ENCODE data around the gene TRMT61A. TPM values are rescaled to one million over a fixed set of nuclear protein-coding genes. Genes with fewer than 3 reads are reported as not detected.

TRMT61A gene
- total and polyA plus RNA-seq, 8 donors: 5.5 to 39.7 (median 15.9) TPM

DNA sequence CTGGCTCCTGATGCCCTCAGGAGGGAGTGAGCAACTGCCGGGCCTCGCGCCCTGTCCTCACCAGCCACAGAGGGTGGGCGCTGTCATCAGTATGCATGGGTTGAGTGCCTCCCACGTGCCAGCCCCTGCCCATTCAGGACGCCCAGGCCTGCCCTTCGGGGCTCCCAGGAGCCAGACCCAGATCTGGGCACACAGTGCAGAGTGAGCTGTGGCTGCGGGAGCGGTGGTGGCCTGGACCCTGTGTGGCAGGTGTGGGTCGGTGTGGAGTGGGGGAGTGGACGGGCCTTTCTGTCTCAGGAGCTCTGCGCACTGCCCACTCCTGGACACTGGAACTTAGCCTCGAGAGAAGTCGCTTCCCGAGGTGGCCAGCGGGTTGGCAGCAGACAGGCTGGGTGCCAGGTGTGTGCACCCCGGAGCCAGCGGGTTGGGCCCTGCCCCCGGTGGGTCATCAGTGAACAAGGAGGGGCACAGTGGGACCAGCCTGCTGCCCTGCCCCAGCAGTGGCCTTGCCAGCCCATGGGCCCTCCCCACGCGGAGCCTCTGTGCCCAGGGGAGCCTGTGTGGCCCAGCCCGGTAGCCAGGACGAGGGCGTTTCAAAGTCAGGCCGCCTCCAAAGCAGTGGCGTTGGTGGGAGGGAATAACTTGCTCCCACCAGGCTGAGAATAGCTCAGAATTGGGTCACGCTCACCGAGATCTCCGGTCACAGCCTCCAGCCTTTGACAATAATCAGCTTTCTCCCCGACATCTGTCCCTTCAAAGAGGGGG lies 9.5 kb downstream of the TRMT61A start:
- peak in 1 of 3 donors; percentile 10 for TF ChIP-seq POLR2AphosphoS5 (IDR thresholded peaks at IDR 0.05)
- TF ChIP-seq POLR2A (IDR thresholded peaks at IDR 0.05): no peak
- TF ChIP-seq CTCF (IDR thresholded peaks at IDR 0.05): no peak
- Histone ChIP-seq H3K4me3 (no peak overlapping the region), H3K4me1 (peaks cover 58 to 84% (median 70%) of the 10 kb centered on the region in 4 donors), H3K27me3 (peaks cover 0 to 7% (median 0%) of the 10 kb centered on the region in 3 donors), H3K9me3 (no peaks in the 10 kb centered on the region), H3K36me3 (peaks cover 5 to 30% (median 28%) of the 10 kb centered on the region in 4 donors), H3K27ac (peak overlapping the region; percentile 18 to 83 (median 53))
- intact Hi-C loops (cut with DNase I; ENCODE audit: low total_unique reads): no loop called here
- peak; percentile 43 to 56 for DNase-seq
- WGBS, 5 donors: 20 to 51% (median 33%) methylated on average over 15 to 30 of the region's 30 CpGs

GRCh38 chr14:103539056-103539825 lies 10.2 kb downstream of the TRMT61A start:
- peaks cover 0 to 7% (median 0%) of the 10 kb centered on the region in 3 donors for H3K27me3 ChIP-seq
- peak overlapping the region; percentile 7 to 83 (median 53) for H3K27ac ChIP-seq
- H3K9me3 ChIP-seq: no peaks in the 10 kb centered on the region
- intact Hi-C loops (cut with DNase I; ENCODE audit: low total_unique reads): no loop called here
- DNase-seq: no peak
- 65 to 72% (median 69%) methylated on average over 23 to 28 of the region's 28 CpGs for WGBS, 5 donors
- no peak overlapping the region for H3K4me3 ChIP-seq
- TF ChIP-seq POLR2AphosphoS5 (IDR thresholded peaks at IDR 0.05) (no peak), POLR2A (IDR thresholded peaks at IDR 0.05) (no peak), CTCF (IDR thresholded peaks at IDR 0.05) (no peak), EP300 (IDR thresholded peaks at IDR 0.05) (no peak)
- H3K36me3 ChIP-seq: peaks cover 5 to 22% (median 21%) of the 10 kb centered on the region in 4 donors
- peaks cover 66 to 84% (median 73%) of the 10 kb centered on the region in 4 donors for H3K4me1 ChIP-seq

GRCh38 chr14:103540821-103541708 lies 12.1 kb downstream of the TRMT61A start:
- Histone ChIP-seq H3K4me1 (peaks cover 67 to 78% (median 72%) of the 10 kb centered on the region in 4 donors), H3K9me3 (no peaks in the 10 kb centered on the region), H3K4me3 (no peak overlapping the region), H3K27ac (peak overlapping the region; percentile 13 to 83 (median 61)), H3K27me3 (peaks cover 0 to 7% (median 0%) of the 10 kb centered on the region in 3 donors), H3K36me3 (peaks cover 0 to 5% (median 2%) of the 10 kb centered on the region in 4 donors)
- 16 to 61% (median 55%) methylated on average over 7 to 17 of the region's 17 CpGs for WGBS, 5 donors
- intact Hi-C loops (cut with DNase I; ENCODE audit: low total_unique reads): loop anchor here (10.0 kb wide), 1 partner anchor 46 kb away; no protein-coding TSS in a partner anchor
- TF ChIP-seq POLR2AphosphoS5 (IDR thresholded peaks at IDR 0.05) (no peak), EP300 (IDR thresholded peaks at IDR 0.05) (no peak), CTCF (IDR thresholded peaks at IDR 0.05) (no peak), POLR2A (IDR thresholded peaks at IDR 0.05) (no peak)
- peak in 1 of 2 donors; percentile 60 for DNase-seq

Measured in stomach (tissue), 9 donors.